B cell (primary cell): ENCODE results near the gene CCDC39.

Experiments used
- EZH2 ChIP-seq: IDR thresholded peaks from 2 replicates; pipeline ENCODE4 v1.6.1; 2012; ENCODE audit warnings: borderline replicate concordance, low read depth, mild to moderate bottlenecking, moderate library complexity, low read length; ENCODE audit not compliant: insufficient read depth, poor library complexity, severe bottlenecking
- TF ChIP-seq, protein P1 (sequence below): fragments of 200-600 bp; IDR thresholded peaks from one replicate; pipeline ENCODE4 v1.8.0; 2022; ENCODE audit warnings: antibody characterized with exemption, mild to moderate bottlenecking

DNA sequence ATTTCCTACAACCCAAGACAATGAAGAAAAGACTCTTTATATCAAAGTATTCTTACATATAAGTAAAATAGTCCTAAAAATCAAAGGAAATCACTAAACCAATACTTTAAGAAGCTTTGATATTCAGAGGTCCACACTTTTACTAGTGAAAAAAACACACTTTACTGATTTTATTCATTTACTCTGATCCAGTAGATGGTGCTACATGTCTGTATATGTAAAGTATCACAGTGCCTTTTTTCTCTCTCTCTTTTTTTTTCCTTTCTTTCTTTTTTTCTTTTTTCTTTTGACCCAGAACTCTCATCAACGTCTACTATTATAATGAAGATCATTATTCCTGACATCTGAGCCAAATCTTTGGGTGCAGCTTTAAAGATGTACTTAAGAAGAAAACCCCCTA lies 10.8 kb upstream of the CCDC39 start:
- TF ChIP-seq, protein P1, sequence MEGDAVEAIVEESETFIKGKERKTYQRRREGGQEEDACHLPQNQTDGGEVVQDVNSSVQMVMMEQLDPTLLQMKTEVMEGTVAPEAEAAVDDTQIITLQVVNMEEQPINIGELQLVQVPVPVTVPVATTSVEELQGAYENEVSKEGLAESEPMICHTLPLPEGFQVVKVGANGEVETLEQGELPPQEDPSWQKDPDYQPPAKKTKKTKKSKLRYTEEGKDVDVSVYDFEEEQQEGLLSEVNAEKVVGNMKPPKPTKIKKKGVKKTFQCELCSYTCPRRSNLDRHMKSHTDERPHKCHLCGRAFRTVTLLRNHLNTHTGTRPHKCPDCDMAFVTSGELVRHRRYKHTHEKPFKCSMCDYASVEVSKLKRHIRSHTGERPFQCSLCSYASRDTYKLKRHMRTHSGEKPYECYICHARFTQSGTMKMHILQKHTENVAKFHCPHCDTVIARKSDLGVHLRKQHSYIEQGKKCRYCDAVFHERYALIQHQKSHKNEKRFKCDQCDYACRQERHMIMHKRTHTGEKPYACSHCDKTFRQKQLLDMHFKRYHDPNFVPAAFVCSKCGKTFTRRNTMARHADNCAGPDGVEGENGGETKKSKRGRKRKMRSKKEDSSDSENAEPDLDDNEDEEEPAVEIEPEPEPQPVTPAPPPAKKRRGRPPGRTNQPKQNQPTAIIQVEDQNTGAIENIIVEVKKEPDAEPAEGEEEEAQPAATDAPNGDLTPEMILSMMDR, result no peak
- TF ChIP-seq EZH2, result no peak
